Measurements from ENCODE around the gene NUDCD3. TPM values are rescaled to one million over a fixed set of nuclear protein-coding genes. Genes with fewer than 3 reads are reported as not detected.

Gene NUDCD3
- total RNA-seq, 1 experiment from 2014 or later: 71.9 TPM

- Histone ChIP-seq H3K4me1 (ENCODE audit: insufficient read depth, low read length) (no peaks in the 10 kb centered on the region), H2BK120ac (ENCODE audit: low read depth, low read length, poor library complexity, severe bottlenecking) (no peak overlapping the region), H4K20me1 (ENCODE audit: control insufficient read depth, insufficient read depth, insufficient read length) (no peaks in the 10 kb centered on the region), H2BK20ac (ENCODE audit: low read depth, low read length, poor library complexity, severe bottlenecking) (no peak overlapping the region), H3K4me2 (ENCODE audit: insufficient read depth, insufficient read length, low read length) (no peak overlapping the region), H3K4ac (ENCODE audit: low read depth, low read length) (no peak overlapping the region), H3K23me2 (ENCODE audit: insufficient read length, low read depth, low read length, poor library complexity, severe bottlenecking) (no peaks in the 10 kb centered on the region), H3K14ac (ENCODE audit: insufficient read depth, low read length) (no peak overlapping the region), H4K91ac (ENCODE audit: insufficient read length, low read depth, low read length) (no peak overlapping the region), H3T11ph (ENCODE audit: low read length) (no peak overlapping the region), H3K18ac (ENCODE audit: insufficient read length, low read depth, low read length) (no peak overlapping the region), H3K56ac (ENCODE audit: insufficient read length, low read depth, low read length) (no peak overlapping the region), H3K9me3 (ENCODE audit: control insufficient read depth, low read depth, low read length) (no peaks in the 10 kb centered on the region), H2AFZ (ENCODE audit: low read length) (no peak overlapping the region), H2BK12ac (ENCODE audit: insufficient read length, low read depth, low read length) (no peak overlapping the region), H3K79me2 (ENCODE audit: insufficient read depth, low read length) (no peaks in the 10 kb centered on the region), H4K5ac (ENCODE audit: insufficient read length, low read depth, low read length) (no peak overlapping the region), H2AK5ac (ENCODE audit: insufficient read length, low read length) (no peak overlapping the region), H3K27me3 (ENCODE audit: insufficient read depth, low read length) (no peaks in the 10 kb centered on the region), H2BK5ac (ENCODE audit: insufficient read length, low read length) (no peak overlapping the region), H3K23ac (ENCODE audit: insufficient read length, low read depth, low read length) (no peak overlapping the region), H3K27ac (ENCODE audit: insufficient read length, low read depth, low read length) (no peak overlapping the region), H3K9ac (ENCODE audit: extremely low read depth, insufficient read length, low read length) (no peak overlapping the region), H3K79me1 (ENCODE audit: insufficient read depth, low read depth, low read length, poor library complexity, severe bottlenecking) (no peaks in the 10 kb centered on the region), H2BK15ac (ENCODE audit: low read depth, low read length) (no peak overlapping the region), H4K8ac (replicated peaks; ENCODE audit: insufficient read length, low read depth, low read length) (no peak overlapping the region)
- no peak for TF ChIP-seq CTCF (conservative IDR thresholded peaks at IDR 0.05)
- Mint-ChIP-seq H3K27me3 (ENCODE audit: low read depth) (peaks cover 23% of the 10 kb centered on the region), H3K4me1 (no peaks in the 10 kb centered on the region), H3K27ac (no peak overlapping the region), H3K36me3 (ENCODE audit: insufficient read depth in 1 of 3, low read depth in 3 of 3) (peaks cover 0 to 5% (median 3%) of the 10 kb centered on the region in 3 experiments; a peak in 3 of 7 replicates), H3K9me3 (peaks cover 16 to 18% of the 10 kb centered on the region in 2 experiments), H3K4me3 (no peak overlapping the region)
- no CpG with 5 or more reads among the region's 3 CpGs for WGBS (ENCODE audit: extremely low coverage, insufficient read length, low lambda C conversion rate)
- no peak for DNase-seq
Measured at GRCh38 chr7:44505595-44505994, 15.1 kb upstream of the NUDCD3 start.

Data from H9 (cell line).